Measurements from ENCODE around the gene CACNA2D2.

GRCh38 chr3:50371133-50371685 lies 132.2 kb downstream of the CACNA2D2 start:
- TF ChIP-seq CTCF (IDR thresholded peaks at IDR 0.05; ENCODE audit: insufficient read depth, low read depth, low read length) (no peak), EZH2 (IDR thresholded peaks at IDR 0.05; ENCODE audit: insufficient read depth, low read length) (no peak)
